ENCODE measurements around the gene CSNK1G3.

CSNK1G3 gene

GRCh38 chr5:123514615-123515355, 2.8 kb downstream of the CSNK1G3 start:
- no peak for DNase-seq

- no peak for DNase-seq
Observed at GRCh38 chr5:123515904-123516303, 3.9 kb downstream of the CSNK1G3 start.

GRCh38 chr5:123517476-123517875, 5.5 kb downstream of the CSNK1G3 start:
- no peak for DNase-seq

- no peak for DNase-seq
Observed at GRCh38 chr5:123518111-123518510, 6.1 kb downstream of the CSNK1G3 start.

GRCh38 chr5:123520677-123521247, 8.8 kb downstream of the CSNK1G3 start:
- DNase-seq = no peak

GRCh38 chr5:123524146-123524545, 12.2 kb downstream of the CSNK1G3 start:
- DNase-seq = no peak

- DNase-seq = no peak
Observed at GRCh38 chr5:123527190-123527589, 15.2 kb downstream of the CSNK1G3 start.

GRCh38 chr5:123528065-123528464, 16.1 kb downstream of the CSNK1G3 start:
- DNase-seq = no peak

GRCh38 chr5:123528878-123529277, 16.9 kb downstream of the CSNK1G3 start:
- no peak for DNase-seq

- no peak for DNase-seq
Observed at GRCh38 chr5:123530728-123531127, 18.8 kb downstream of the CSNK1G3 start.

- DNase-seq = no peak
Observed at GRCh38 chr5:123535648-123536047, 23.7 kb downstream of the CSNK1G3 start.

GRCh38 chr5:123537256-123537655, 25.3 kb downstream of the CSNK1G3 start:
- no peak for DNase-seq

GRCh38 chr5:123537845-123538244, 25.9 kb downstream of the CSNK1G3 start:
- no peak for DNase-seq

- no peak for DNase-seq
Observed at GRCh38 chr5:123538670-123539459, 26.9 kb downstream of the CSNK1G3 start.

- DNase-seq = no peak
Observed at GRCh38 chr5:123540534-123540933, 28.6 kb downstream of the CSNK1G3 start.

- DNase-seq = no peak
Observed at GRCh38 chr5:123543438-123543837, 31.5 kb downstream of the CSNK1G3 start.

- no peak for DNase-seq
Observed at GRCh38 chr5:123545506-123545905, 33.5 kb downstream of the CSNK1G3 start.

- DNase-seq = no peak
Observed at GRCh38 chr5:123546657-123547056, 34.7 kb downstream of the CSNK1G3 start.

- no peak for DNase-seq
Observed at GRCh38 chr5:123549256-123549904, 37.4 kb downstream of the CSNK1G3 start.

- no peak for DNase-seq
Observed at GRCh38 chr5:123554601-123555000, 42.6 kb downstream of the CSNK1G3 start.

GRCh38 chr5:123557907-123558306, 45.9 kb downstream of the CSNK1G3 start:
- DNase-seq = no peak

GRCh38 chr5:123558762-123559433, 46.9 kb downstream of the CSNK1G3 start:
- DNase-seq = no peak

- no peak for DNase-seq
Observed at GRCh38 chr5:123559434-123559775, 47.4 kb downstream of the CSNK1G3 start.

All from GF-D8 (cell line).